ENCODE measurements around the gene PCDHA7. TPM values are rescaled to one million over a fixed set of nuclear protein-coding genes. Genes with fewer than 3 reads are reported as not detected.

Gene PCDHA7
- total RNA-seq, 1 donor = 0.49 TPM

GRCh38 chr5:140875085-140876065 lies 41.3 kb downstream of the PCDHA7 start, which contains the start of gene PCDHA12:
Gene PCDHA12, plus strand, starts transcription at chr5:140875308. Its CDS starts 165 bp downstream, at chr5:140875473.

DNA sequence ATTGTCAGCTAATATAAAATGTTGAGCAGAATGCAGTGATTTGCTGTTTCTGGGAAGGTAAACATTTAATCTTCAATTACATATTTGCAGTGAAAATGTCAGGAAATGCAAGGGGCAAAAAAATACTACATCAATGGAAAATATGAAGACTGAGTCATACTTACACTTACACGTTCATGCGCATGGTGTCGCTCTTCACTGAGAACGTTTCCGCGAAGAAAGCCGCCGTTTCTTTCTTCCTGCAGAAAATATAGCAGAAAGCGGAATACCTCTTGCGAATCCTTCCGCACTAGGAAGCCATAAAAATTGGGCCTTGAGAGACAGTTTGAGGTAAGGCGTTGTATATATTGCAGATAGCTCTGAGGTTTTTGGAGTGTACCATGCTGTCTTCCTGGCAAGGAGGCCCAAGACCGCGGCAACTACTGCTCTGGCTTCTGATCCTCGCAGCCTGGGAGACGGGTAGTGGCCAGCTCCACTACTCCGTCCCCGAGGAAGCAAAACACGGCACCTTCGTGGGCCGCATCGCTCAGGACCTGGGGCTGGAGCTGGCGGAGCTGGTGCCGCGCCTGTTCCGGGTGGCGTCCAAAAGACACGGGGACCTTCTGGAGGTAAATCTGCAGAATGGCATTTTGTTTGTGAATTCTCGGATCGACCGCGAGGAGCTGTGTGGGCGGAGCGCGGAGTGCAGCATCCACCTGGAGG lies 48.0 kb downstream of the PCDHA7 start, which contains the start of gene PCDHA13:
TSS of gene PCDHA13 (plus strand) at position 236 of the 702 bp plus-strand sequence. CDS start at position 381, 145 bp downstream.

Other genes with a start within 250 kb of the PCDHA7 start
- 2.8 and 6.3 TPM in 2 replicates for gene CD14, start 201.1 kb upstream of the PCDHA7 start, total RNA-seq
- 10.5 and 12.5 TPM in 2 replicates for gene TMCO6, start 194.8 kb upstream of the PCDHA7 start, total RNA-seq
- gene NDUFA2, start 186.6 kb upstream of the PCDHA7 start, total RNA-seq = 14.1 and 22.2 TPM in 2 replicates
- 54.7 and 68.2 TPM in 2 replicates for gene IK, start 186.4 kb upstream of the PCDHA7 start, total RNA-seq
- gene WDR55, start 169.4 kb upstream of the PCDHA7 start, total RNA-seq = 29.0 and 34.4 TPM in 2 replicates
- gene DND1, start 160.7 kb upstream of the PCDHA7 start, total RNA-seq = 0.24 and 0.49 TPM in 2 replicates
- 46.7 and 49.7 TPM in 2 replicates for gene HARS1, start 142.9 kb upstream of the PCDHA7 start, total RNA-seq
- 22.2 and 23.5 TPM in 2 replicates for gene HARS2, start 142.8 kb upstream of the PCDHA7 start, total RNA-seq
- gene ZMAT2, start 133.8 kb upstream of the PCDHA7 start, total RNA-seq = 24.3 and 24.4 TPM in 2 replicates
- gene PCDHA1, start 48.1 kb upstream of the PCDHA7 start, total RNA-seq = under 0.01 TPM in 1 of 2 replicates, not detected in the other
- gene PCDHA2, start 39.4 kb upstream of the PCDHA7 start, total RNA-seq = 0.12 and 0.16 TPM in 2 replicates
- gene PCDHA3, start 33.2 kb upstream of the PCDHA7 start, total RNA-seq = 0.32 and 0.61 TPM in 2 replicates
- gene PCDHA4, start 27.2 kb upstream of the PCDHA7 start, total RNA-seq = 0.49 and 1.1 TPM in 2 replicates
- 0.16 and 0.24 TPM in 2 replicates for gene PCDHA5, start 12.7 kb upstream of the PCDHA7 start, total RNA-seq
- gene PCDHA6, start 6.3 kb upstream of the PCDHA7 start, total RNA-seq = 1.1 and 2.1 TPM in 2 replicates
- 0.16 and 0.24 TPM in 2 replicates for gene PCDHA8, start 6.9 kb downstream of the PCDHA7 start, total RNA-seq
- 0.16 and 0.36 TPM in 2 replicates for gene PCDHA9, start 14.1 kb downstream of the PCDHA7 start, total RNA-seq
- gene PCDHA10, start 21.6 kb downstream of the PCDHA7 start, total RNA-seq = 0.32 and 0.85 TPM in 2 replicates
- gene PCDHA11, start 34.7 kb downstream of the PCDHA7 start, total RNA-seq = 0.24 and 0.49 TPM in 2 replicates
- 0.16 and 0.36 TPM in 2 replicates for gene PCDHA12, start 41.0 kb downstream of the PCDHA7 start, total RNA-seq
- 0.32 and 0.36 TPM in 2 replicates for gene PCDHA13, start 47.9 kb downstream of the PCDHA7 start, total RNA-seq
- gene PCDHAC1, start 92.0 kb downstream of the PCDHA7 start, total RNA-seq = 0.36 and 0.49 TPM in 2 replicates
- 0.73 and 1.8 TPM in 2 replicates for gene PCDHAC2, start 132.2 kb downstream of the PCDHA7 start, total RNA-seq
- gene PCDHB1, start 217.1 kb downstream of the PCDHA7 start, total RNA-seq = not detected in 2 replicates